ENCODE measurements around the gene SMIM12. TPM values are rescaled to one million over a fixed set of nuclear protein-coding genes. Genes with fewer than 3 reads are reported as not detected.
A peak's percentile ranks its signal among the peaks of the same experiment; 100 is the strongest.

Gene SMIM12
- total and polyA plus RNA-seq, 9 donors = 21.7 to 31.8 (median 26.4) TPM

- H3K36me3 ChIP-seq (ENCODE audit: control insufficient read depth, insufficient read depth, low read length) = no peaks in the 10 kb centered on the region
- no peak overlapping the region for H3K4me3 ChIP-seq (ENCODE audit: low read length)
- no peaks in the 10 kb centered on the region for H3K9me3 ChIP-seq (replicated peaks; ENCODE audit: control insufficient read depth, low read depth, low read length)
- no peak overlapping the region for H3K27ac ChIP-seq (ENCODE audit: low read length)
- H3K27me3 ChIP-seq (ENCODE audit: control insufficient read depth, insufficient read depth, low read length) = no peaks in the 10 kb centered on the region
- WGBS (ENCODE audit: insufficient coverage) = 62% methylated on average over 13 of the region's 13 CpGs
- H3K4me1 ChIP-seq (ENCODE audit: control insufficient read depth, insufficient read depth, low read length) = no peaks in the 10 kb centered on the region
- DNase-seq = no peak
These were observed 41.4 kb upstream of the SMIM12 start for GRCh38 chr1:34900775-34901502.

- no peaks in the 10 kb centered on the region for H3K4me1 ChIP-seq (ENCODE audit: control insufficient read depth, insufficient read depth, low read length)
- no peak overlapping the region for H3K27ac ChIP-seq (ENCODE audit: low read length)
- H3K27me3 ChIP-seq (ENCODE audit: control insufficient read depth, insufficient read depth, low read length) = no peaks in the 10 kb centered on the region
- H3K9me3 ChIP-seq (replicated peaks; ENCODE audit: control insufficient read depth, low read depth, low read length) = no peaks in the 10 kb centered on the region
- WGBS (ENCODE audit: insufficient coverage) = 89% methylated on average over 13 of the region's 16 CpGs
- H3K4me3 ChIP-seq (ENCODE audit: low read length) = no peak overlapping the region
- H3K36me3 ChIP-seq (ENCODE audit: control insufficient read depth, insufficient read depth, low read length) = no peaks in the 10 kb centered on the region
- DNase-seq = no peak
These were observed 40.4 kb upstream of the SMIM12 start for GRCh38 chr1:34899906-34900305.

GRCh38 chr1:34899471-34899870 is 39.9 kb upstream of the SMIM12 start:
- no peak overlapping the region for H3K4me3 ChIP-seq (ENCODE audit: low read length)
- H3K4me1 ChIP-seq (ENCODE audit: control insufficient read depth, insufficient read depth, low read length) = no peaks in the 10 kb centered on the region
- H3K9me3 ChIP-seq (replicated peaks; ENCODE audit: control insufficient read depth, low read depth, low read length) = no peaks in the 10 kb centered on the region
- no peak overlapping the region for H3K27ac ChIP-seq (ENCODE audit: low read length)
- H3K27me3 ChIP-seq (ENCODE audit: control insufficient read depth, insufficient read depth, low read length) = no peaks in the 10 kb centered on the region
- WGBS (ENCODE audit: insufficient coverage) = no CpG with 5 or more reads among the region's 4 CpGs
- DNase-seq = no peak
- no peaks in the 10 kb centered on the region for H3K36me3 ChIP-seq (ENCODE audit: control insufficient read depth, insufficient read depth, low read length)

GRCh38 chr1:34898330-34898761 is 38.8 kb upstream of the SMIM12 start:
- Histone ChIP-seq H3K4me1 (ENCODE audit: control insufficient read depth, insufficient read depth, low read length) (no peaks in the 10 kb centered on the region), H3K4me3 (ENCODE audit: low read length) (no peak overlapping the region), H3K36me3 (ENCODE audit: control insufficient read depth, insufficient read depth, low read length) (no peaks in the 10 kb centered on the region), H3K27me3 (ENCODE audit: control insufficient read depth, insufficient read depth, low read length) (no peaks in the 10 kb centered on the region), H3K9me3 (replicated peaks; ENCODE audit: control insufficient read depth, low read depth, low read length) (no peaks in the 10 kb centered on the region), H3K27ac (ENCODE audit: low read length) (no peak overlapping the region)
- WGBS (ENCODE audit: insufficient coverage) = 29% methylated on average over 1 of the region's 2 CpGs
- no peak for DNase-seq

- WGBS (ENCODE audit: insufficient coverage) = no CpG with 5 or more reads among the region's 1 CpG
- no peaks in the 10 kb centered on the region for H3K27me3 ChIP-seq (ENCODE audit: control insufficient read depth, insufficient read depth, low read length)
These were observed 37.1 kb upstream of the SMIM12 start for GRCh38 chr1:34896612-34897011.

GRCh38 chr1:34889705-34890104 is 30.2 kb upstream of the SMIM12 start:
- Histone ChIP-seq H3K9me3 (replicated peaks; ENCODE audit: control insufficient read depth, low read depth, low read length) (peaks cover 7% of the 10 kb centered on the region), H3K27ac (ENCODE audit: low read length) (no peak overlapping the region), H3K27me3 (ENCODE audit: control insufficient read depth, insufficient read depth, low read length) (peaks cover 29% of the 10 kb centered on the region), H3K4me3 (ENCODE audit: low read length) (no peak overlapping the region), H3K4me1 (ENCODE audit: control insufficient read depth, insufficient read depth, low read length) (peaks cover 5% of the 10 kb centered on the region), H3K36me3 (ENCODE audit: control insufficient read depth, insufficient read depth, low read length) (no peaks in the 10 kb centered on the region)
- no peak for DNase-seq
- WGBS (ENCODE audit: insufficient coverage) = 24% methylated on average over 3 of the region's 4 CpGs

More at GRCh38 chr1:34896612-34897011, 37.1 kb upstream of the SMIM12 start:
- no peaks in the 10 kb centered on the region for H3K4me1 ChIP-seq (ENCODE audit: control insufficient read depth, insufficient read depth, low read length)
- no peak for DNase-seq
- H3K36me3 ChIP-seq (ENCODE audit: control insufficient read depth, insufficient read depth, low read length) = no peaks in the 10 kb centered on the region
- peaks cover 7% of the 10 kb centered on the region for H3K9me3 ChIP-seq (replicated peaks; ENCODE audit: control insufficient read depth, low read depth, low read length)
- no peak overlapping the region for H3K27ac ChIP-seq (ENCODE audit: low read length)
- no peak overlapping the region for H3K4me3 ChIP-seq (ENCODE audit: low read length)

GRCh38 chr1:34887593-34887992 is 28.0 kb upstream of the SMIM12 start:
- no peak overlapping the region for H3K27ac ChIP-seq (ENCODE audit: low read length)
- peaks cover 44% of the 10 kb centered on the region for H3K27me3 ChIP-seq (ENCODE audit: control insufficient read depth, insufficient read depth, low read length)
- H3K9me3 ChIP-seq (replicated peaks; ENCODE audit: control insufficient read depth, low read depth, low read length) = peaks cover 6% of the 10 kb centered on the region
- H3K36me3 ChIP-seq (ENCODE audit: control insufficient read depth, insufficient read depth, low read length) = no peaks in the 10 kb centered on the region
- DNase-seq = no peak
- H3K4me1 ChIP-seq (ENCODE audit: control insufficient read depth, insufficient read depth, low read length) = peaks cover 5% of the 10 kb centered on the region
- WGBS (ENCODE audit: insufficient coverage) = 86% methylated on average over 1 of the region's 4 CpGs
- H3K4me3 ChIP-seq (ENCODE audit: low read length) = no peak overlapping the region

- peak overlapping the region; percentile 28 for H3K4me3 ChIP-seq (ENCODE audit: low read length)
- H3K4me1 ChIP-seq (ENCODE audit: control insufficient read depth, insufficient read depth, low read length) = peaks cover 5% of the 10 kb centered on the region
- DNase-seq = no peak
- under 1% methylated on average over 72 of the region's 80 CpGs for WGBS (ENCODE audit: insufficient coverage)
- H3K36me3 ChIP-seq (ENCODE audit: control insufficient read depth, insufficient read depth, low read length) = no peaks in the 10 kb centered on the region
- no peak overlapping the region for H3K27ac ChIP-seq (ENCODE audit: low read length)
- peaks cover 44% of the 10 kb centered on the region for H3K27me3 ChIP-seq (ENCODE audit: control insufficient read depth, insufficient read depth, low read length)
- no peaks in the 10 kb centered on the region for H3K9me3 ChIP-seq (replicated peaks; ENCODE audit: control insufficient read depth, low read depth, low read length)
These were observed 26.1 kb upstream of the SMIM12 start for GRCh38 chr1:34885405-34886247.

GRCh38 chr1:34884961-34885360 is 25.4 kb upstream of the SMIM12 start:
- WGBS (ENCODE audit: insufficient coverage) = 13% methylated on average over 15 of the region's 19 CpGs
- no peaks in the 10 kb centered on the region for H3K36me3 ChIP-seq (ENCODE audit: control insufficient read depth, insufficient read depth, low read length)
- no peaks in the 10 kb centered on the region for H3K9me3 ChIP-seq (replicated peaks; ENCODE audit: control insufficient read depth, low read depth, low read length)
- no peak for DNase-seq
- peaks cover 46% of the 10 kb centered on the region for H3K27me3 ChIP-seq (ENCODE audit: control insufficient read depth, insufficient read depth, low read length)
- peaks cover 5% of the 10 kb centered on the region for H3K4me1 ChIP-seq (ENCODE audit: control insufficient read depth, insufficient read depth, low read length)
- no peak overlapping the region for H3K4me3 ChIP-seq (ENCODE audit: low read length)
- H3K27ac ChIP-seq (ENCODE audit: low read length) = no peak overlapping the region

- WGBS (ENCODE audit: insufficient coverage) = 67% methylated on average over 2 of the region's 3 CpGs
- no peak overlapping the region for H3K4me3 ChIP-seq (ENCODE audit: low read length)
- no peak overlapping the region for H3K27ac ChIP-seq (ENCODE audit: low read length)
- H3K4me1 ChIP-seq (ENCODE audit: control insufficient read depth, insufficient read depth, low read length) = peaks cover 5% of the 10 kb centered on the region
- DNase-seq = no peak
- peaks cover 43% of the 10 kb centered on the region for H3K27me3 ChIP-seq (ENCODE audit: control insufficient read depth, insufficient read depth, low read length)
- no peaks in the 10 kb centered on the region for H3K9me3 ChIP-seq (replicated peaks; ENCODE audit: control insufficient read depth, low read depth, low read length)
- no peaks in the 10 kb centered on the region for H3K36me3 ChIP-seq (ENCODE audit: control insufficient read depth, insufficient read depth, low read length)
These were observed 25.0 kb upstream of the SMIM12 start for GRCh38 chr1:34884536-34884935.

Data from muscle of leg (tissue), 11 donors.